Uterus (tissue), 2 donors: ENCODE data around the gene PYY.

ENCODE experiments used
- CTCF ChIP-seq, 4 experiments: fragments of 200-600 bp in 2 of 4; fragments of 450-650 bp in 2 of 4; sonication (generic) in 2 of 4; IDR thresholded peaks; one replicate each; pipeline ENCODE4 v1.5.1; 2016 to 2019; ENCODE audit warnings: antibody characterized with exemption in 4 of 4, mild to moderate bottlenecking in 2 of 4, moderate library complexity in 1 of 4
- POLR2A ChIP-seq, 2 donors: fragments of 450-650 bp; IDR thresholded peaks; one replicate each; pipeline ENCODE4 v1.6.1; 2016; ENCODE audit warnings: antibody characterized with exemption in 2 of 2, mild to moderate bottlenecking in 1 of 2, moderate library complexity in 1 of 2

- TF ChIP-seq POLR2A (IDR thresholded peaks at IDR 0.05) (no peak), CTCF (IDR thresholded peaks at IDR 0.05) (no peak)
Observed at GRCh38 chr17:44000141-44000860, 46.6 kb upstream of the PYY start.
